A549 treated with Hydrocortisone at 1 μM for 4 hours (cell line): ENCODE measurements around the gene CDH2. TPM values are rescaled to one million over a fixed set of nuclear protein-coding genes. Genes with fewer than 3 reads are reported as not detected.

ENCODE experiments used
- total RNA-seq: library from RNA; stranded (reverse); fragments of 200-300 nt; extraction: Qiagen RNA extraction; gene quantifications from 5 replicates; pipeline ENCODE4 v1.2.3, GENCODE V29; 2022

Gene CDH2
- total RNA-seq = 32.3 to 60.1 TPM (median 45.1 TPM) in 5 replicates

DNA sequence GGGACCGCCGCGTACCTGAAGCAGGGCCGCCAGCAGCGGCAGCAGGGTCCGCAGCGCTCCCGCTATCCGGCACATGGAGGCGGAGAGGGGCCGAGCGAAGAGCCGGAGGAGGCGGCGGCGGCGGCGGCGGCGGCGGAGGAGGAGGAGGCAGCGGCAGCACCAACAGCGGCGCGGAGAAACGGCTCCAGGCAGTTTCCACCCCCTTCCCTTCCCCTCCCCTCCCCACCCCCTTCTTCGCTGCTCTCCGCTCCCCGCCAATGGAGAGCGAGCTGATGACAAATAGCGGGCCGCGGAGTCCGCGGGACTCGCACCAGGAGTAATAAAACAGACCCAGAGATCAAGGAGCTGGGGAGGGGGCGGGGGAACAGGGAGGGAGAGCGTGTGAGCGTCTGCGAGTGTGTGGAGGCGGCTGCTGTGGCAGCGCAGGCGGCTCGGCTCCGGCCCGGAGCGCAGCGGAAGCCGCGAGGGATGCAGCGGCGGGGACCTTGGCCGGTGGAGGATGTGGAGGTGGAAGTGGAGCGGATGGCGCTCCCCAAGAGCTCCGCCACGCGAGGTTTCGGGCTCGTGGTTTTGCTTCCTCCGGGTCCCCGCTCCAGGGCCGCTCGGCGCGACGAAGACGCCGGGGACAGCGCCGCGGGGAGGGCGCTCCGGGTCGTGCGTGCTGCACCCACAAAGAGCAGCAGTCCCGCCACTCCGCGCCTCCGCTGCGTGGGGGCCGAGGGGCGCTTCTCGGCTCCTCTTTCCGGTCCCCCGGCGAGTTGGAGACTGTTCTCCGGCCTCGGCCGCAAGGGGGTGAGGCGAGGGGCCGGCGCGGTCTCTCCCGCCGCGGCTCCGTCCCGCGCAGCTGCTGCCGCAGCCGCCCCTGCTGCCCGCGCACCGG lies at the start of gene CDH2:
TSS of gene CDH2 (minus strand) at position 183 of the 880 bp plus-strand sequence. CDS start at position 75, 108 bp downstream.

